Suprapubic skin (tissue), 4 donors: ENCODE measurements around the gene ATP5MC2.

Source experiments
- CTCF ChIP-seq, 2 donors: fragments of 200-600 bp in 1 of 2; fragments of 450-650 bp in 1 of 2; sonication (generic) in 1 of 2; IDR thresholded peaks; one replicate each; pipeline ENCODE4 v1.5.1; 2016 to 2019; ENCODE audit warnings: antibody characterized with exemption in 2 of 2, mild to moderate bottlenecking in 1 of 2, moderate library complexity in 1 of 2
- EP300 ChIP-seq: sonication (generic); formaldehyde crosslinking; IDR thresholded peaks from one replicate; pipeline ENCODE4 v1.6.1; 2017; ENCODE audit warnings: antibody characterized with exemption
- POLR2A ChIP-seq, 2 donors: fragments of 450-650 bp; IDR thresholded peaks; one replicate each; pipeline ENCODE4 v1.6.1; 2017; ENCODE audit warnings: antibody characterized with exemption in 2 of 2, mild to moderate bottlenecking in 2 of 2, moderate library complexity in 2 of 2
- POLR2AphosphoS5 ChIP-seq, 3 donors: sonication (generic); formaldehyde crosslinking; IDR thresholded peaks; one replicate each; pipeline ENCODE4 v1.6.1; 2017; ENCODE audit warnings: antibody characterized with exemption in 3 of 3

GRCh38 chr12:53722450-53723041, 46.7 kb upstream of the ATP5MC2 start:
- no peak for TF ChIP-seq CTCF (IDR thresholded peaks at IDR 0.05)
- no peak for TF ChIP-seq POLR2A (IDR thresholded peaks at IDR 0.05)
- TF ChIP-seq POLR2AphosphoS5 (IDR thresholded peaks at IDR 0.05), result no peak
- TF ChIP-seq EP300, result no peak
